SK-N-SH treated with all-trans-retinoic acid at 6 μM for 48 hours (cell line): ENCODE data around the gene PSME4.

Experiments
- ATAC-seq: fragments of 200-7000 bp; cut with Tn5 transposase; 3 replicates; pipeline ENCODE4 v1.9.1; 2020; ENCODE audit warnings: mild to moderate bottlenecking, moderate library complexity
- ARNTL ChIP-seq: fragments of 450-650 bp; formaldehyde crosslinking; IDR thresholded peaks from 2 replicates; pipeline ENCODE4 v1.5.0; 2020; ENCODE audit warnings: low read depth, mild to moderate bottlenecking, moderate library complexity, borderline replicate concordance
- BACH2 ChIP-seq: fragments of 250-450 bp; sonication (Bioruptor Pico); IDR thresholded peaks from 2 replicates; pipeline ENCODE4 v1.9.0; 2021; ENCODE audit warnings: mild to moderate bottlenecking, borderline replicate concordance
- CREB5 ChIP-seq: fragments of 250-450 bp; sonication (Bioruptor Pico); IDR thresholded peaks from 2 replicates; pipeline ENCODE4 v1.5.1; 2020; ENCODE audit warnings: low read depth, mild to moderate bottlenecking, moderate library complexity
- CSDC2 ChIP-seq: fragments of 250-450 bp; sonication (Bioruptor Pico); IDR thresholded peaks from 2 replicates; pipeline ENCODE4 v1.5.0; 2020; ENCODE audit warnings: mild to moderate bottlenecking, moderate library complexity
- CSRNP3 ChIP-seq: fragments of 250-450 bp; sonication (Bioruptor Pico); IDR thresholded peaks from 2 replicates; pipeline ENCODE4 v1.5.1; 2021; ENCODE audit warnings: mild to moderate bottlenecking, moderate library complexity
- ESRRG ChIP-seq: fragments of 250-450 bp; sonication (Bioruptor Pico); IDR thresholded peaks from 2 replicates; pipeline ENCODE4 v1.6.1; 2021; ENCODE audit warnings: mild to moderate bottlenecking
- GLIS3 ChIP-seq: fragments of 250-450 bp; sonication (Bioruptor Pico); IDR thresholded peaks from 2 replicates; pipeline ENCODE4 v1.5.0; 2020; ENCODE audit warnings: mild to moderate bottlenecking, moderate library complexity
- ISL1 ChIP-seq: fragments of 250-450 bp; sonication (Bioruptor Pico); IDR thresholded peaks from 2 replicates; pipeline ENCODE4 v2.1.2; 2022; ENCODE audit warnings: mild to moderate bottlenecking, moderate library complexity
- OSR1 ChIP-seq: fragments of 250-450 bp; sonication (Bioruptor Pico); IDR thresholded peaks from 2 replicates; pipeline ENCODE4 v1.8.0; 2022; ENCODE audit warnings: moderate library complexity, mild to moderate bottlenecking, inconsistent platforms
- PATZ1 ChIP-seq: fragments of 250-450 bp; sonication (Bioruptor Pico); IDR thresholded peaks from 2 replicates; pipeline ENCODE4 v1.8.0; 2020; ENCODE audit warnings: mild to moderate bottlenecking, moderate library complexity, borderline replicate concordance
- POU6F1 ChIP-seq: fragments of 250-450 bp; sonication (Bioruptor Pico); IDR thresholded peaks from 2 replicates; pipeline ENCODE4 v1.8.0; 2021; ENCODE audit warnings: low read depth, mild to moderate bottlenecking, moderate library complexity, borderline replicate concordance
- PPARA ChIP-seq: fragments of 250-450 bp; sonication (Bioruptor Pico); IDR thresholded peaks from 2 replicates; pipeline ENCODE4 v1.5.0; 2020; ENCODE audit warnings: mild to moderate bottlenecking, borderline replicate concordance
- SNAI2 ChIP-seq: fragments of 250-450 bp; sonication (Bioruptor Pico); IDR thresholded peaks from 2 replicates; pipeline ENCODE4 v1.5.0; 2020; ENCODE audit warnings: mild to moderate bottlenecking, moderate library complexity
- TCF4 ChIP-seq: fragments of 250-450 bp; sonication (Bioruptor Pico); IDR thresholded peaks from 2 replicates; pipeline ENCODE4 v1.8.0; 2021; ENCODE audit warnings: mild to moderate bottlenecking, moderate library complexity, borderline replicate concordance
- TOX ChIP-seq: fragments of 250-450 bp; sonication (Bioruptor Pico); IDR thresholded peaks from 2 replicates; pipeline ENCODE4 v1.8.0; 2021; ENCODE audit warnings: mild to moderate bottlenecking, moderate library complexity, borderline replicate concordance
- TSHZ2 ChIP-seq: fragments of 250-450 bp; sonication (Bioruptor Pico); IDR thresholded peaks from 2 replicates; pipeline ENCODE4 v1.5.0; 2020; ENCODE audit warnings: mild to moderate bottlenecking, moderate library complexity
- ZNF8 ChIP-seq: fragments of 450-650 bp; formaldehyde crosslinking; IDR thresholded peaks from 2 replicates; pipeline ENCODE4 v1.5.0; 2020; ENCODE audit warnings: mild to moderate bottlenecking, moderate library complexity

Gene PSME4

GRCh38 chr2:53884883-53885282 lies 85.9 kb downstream of the PSME4 start:
- no peak for ATAC-seq

GRCh38 chr2:53881986-53882385 lies 88.8 kb downstream of the PSME4 start:
- no peak for ATAC-seq
- TF ChIP-seq TSHZ2 (no peak), TOX (CRISPR knock-in tag) (no peak)

More at GRCh38 chr2:53884883-53885282, 85.9 kb downstream of the PSME4 start:
- TF ChIP-seq TCF4 (CRISPR knock-in tag) (no peak), ISL1 (CRISPR knock-in tag) (no peak), TSHZ2 (no peak), POU6F1 (CRISPR knock-in tag) (no peak), ESRRG (CRISPR knock-in tag) (no peak), OSR1 (CRISPR knock-in tag) (no peak), PPARA (CRISPR knock-in tag) (no peak), BACH2 (CRISPR knock-in tag) (no peak), ARNTL (CRISPR knock-in tag) (no peak), PATZ1 (CRISPR knock-in tag) (no peak), ZNF8 (no peak), TOX (CRISPR knock-in tag) (no peak), CSDC2 (CRISPR knock-in tag) (no peak), CSRNP3 (CRISPR knock-in tag) (no peak)

- ATAC-seq = no peak
- TF ChIP-seq ZNF8 = no peak
- no peak for TF ChIP-seq CREB5 (CRISPR knock-in tag)
- TF ChIP-seq ARNTL (CRISPR knock-in tag) = no peak
- TF ChIP-seq PPARA (CRISPR knock-in tag) = no peak
- TF ChIP-seq CSRNP3 (CRISPR knock-in tag) = no peak
- TF ChIP-seq POU6F1 (CRISPR knock-in tag) = no peak
- no peak for TF ChIP-seq TCF4 (CRISPR knock-in tag)
- no peak for TF ChIP-seq TSHZ2
- TF ChIP-seq GLIS3 (CRISPR knock-in tag) = no peak
- TF ChIP-seq ESRRG (CRISPR knock-in tag) = no peak
- TF ChIP-seq ISL1 (CRISPR knock-in tag) = no peak
- no peak for TF ChIP-seq SNAI2 (CRISPR knock-in tag)
Measured at GRCh38 chr2:53881360-53881759, 89.4 kb downstream of the PSME4 start.
